Measurements from ENCODE around the gene SIX5.

Gene SIX5

DNA sequence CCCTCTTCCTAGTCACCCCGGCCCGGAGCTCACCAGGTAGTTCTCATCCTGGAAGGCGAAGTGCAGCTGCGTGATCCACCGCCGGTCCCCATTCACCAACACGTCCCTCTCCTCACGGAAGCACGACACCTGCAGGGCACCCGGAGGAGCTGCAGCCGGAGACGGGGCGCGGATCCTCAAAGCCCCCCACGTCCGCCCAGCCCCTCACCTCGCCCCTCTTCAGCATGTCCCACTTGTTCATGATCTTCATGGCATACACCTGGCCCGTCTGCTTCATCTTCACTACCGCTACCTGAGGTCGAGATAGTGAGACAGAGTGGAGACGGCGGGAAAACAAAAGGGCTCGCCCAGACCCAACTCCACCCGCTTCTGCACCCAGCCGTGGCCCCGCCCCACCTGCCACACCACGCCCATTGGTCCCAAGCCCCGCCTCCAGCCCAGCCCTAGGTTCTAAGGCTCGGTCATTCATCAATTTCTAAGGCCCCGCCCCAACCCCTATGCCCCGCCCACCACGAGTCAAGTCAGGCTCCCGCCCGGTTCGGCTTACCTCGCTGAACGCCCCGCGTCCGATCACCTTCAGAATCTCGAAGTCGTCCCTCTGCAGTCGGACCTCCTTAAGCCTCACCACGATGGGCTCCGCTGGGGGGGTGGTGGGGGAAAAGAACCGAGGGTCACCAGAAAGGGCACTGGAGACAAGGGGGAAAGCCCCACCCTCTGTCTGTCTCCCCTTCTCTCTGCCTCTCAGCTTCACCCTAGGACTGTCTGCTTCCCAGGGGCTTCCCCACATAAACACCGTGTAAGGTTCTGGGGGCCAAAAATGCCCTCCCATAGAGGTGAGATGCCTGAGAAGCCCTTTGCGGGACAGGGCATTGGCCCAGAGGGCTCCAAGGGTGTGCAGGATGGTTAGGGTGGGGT lies 10.4 kb upstream of the SIX5 start:
- no peak for FAIRE-seq
- no peak for DNase-seq (ENCODE audit: insufficient read length, low spot score)
- TF ChIP-seq, protein P1, sequence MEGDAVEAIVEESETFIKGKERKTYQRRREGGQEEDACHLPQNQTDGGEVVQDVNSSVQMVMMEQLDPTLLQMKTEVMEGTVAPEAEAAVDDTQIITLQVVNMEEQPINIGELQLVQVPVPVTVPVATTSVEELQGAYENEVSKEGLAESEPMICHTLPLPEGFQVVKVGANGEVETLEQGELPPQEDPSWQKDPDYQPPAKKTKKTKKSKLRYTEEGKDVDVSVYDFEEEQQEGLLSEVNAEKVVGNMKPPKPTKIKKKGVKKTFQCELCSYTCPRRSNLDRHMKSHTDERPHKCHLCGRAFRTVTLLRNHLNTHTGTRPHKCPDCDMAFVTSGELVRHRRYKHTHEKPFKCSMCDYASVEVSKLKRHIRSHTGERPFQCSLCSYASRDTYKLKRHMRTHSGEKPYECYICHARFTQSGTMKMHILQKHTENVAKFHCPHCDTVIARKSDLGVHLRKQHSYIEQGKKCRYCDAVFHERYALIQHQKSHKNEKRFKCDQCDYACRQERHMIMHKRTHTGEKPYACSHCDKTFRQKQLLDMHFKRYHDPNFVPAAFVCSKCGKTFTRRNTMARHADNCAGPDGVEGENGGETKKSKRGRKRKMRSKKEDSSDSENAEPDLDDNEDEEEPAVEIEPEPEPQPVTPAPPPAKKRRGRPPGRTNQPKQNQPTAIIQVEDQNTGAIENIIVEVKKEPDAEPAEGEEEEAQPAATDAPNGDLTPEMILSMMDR (IDR thresholded peaks at IDR 0.05; ENCODE audit: insufficient read depth, missing control alignments), result peak; percentile 68

DNA sequence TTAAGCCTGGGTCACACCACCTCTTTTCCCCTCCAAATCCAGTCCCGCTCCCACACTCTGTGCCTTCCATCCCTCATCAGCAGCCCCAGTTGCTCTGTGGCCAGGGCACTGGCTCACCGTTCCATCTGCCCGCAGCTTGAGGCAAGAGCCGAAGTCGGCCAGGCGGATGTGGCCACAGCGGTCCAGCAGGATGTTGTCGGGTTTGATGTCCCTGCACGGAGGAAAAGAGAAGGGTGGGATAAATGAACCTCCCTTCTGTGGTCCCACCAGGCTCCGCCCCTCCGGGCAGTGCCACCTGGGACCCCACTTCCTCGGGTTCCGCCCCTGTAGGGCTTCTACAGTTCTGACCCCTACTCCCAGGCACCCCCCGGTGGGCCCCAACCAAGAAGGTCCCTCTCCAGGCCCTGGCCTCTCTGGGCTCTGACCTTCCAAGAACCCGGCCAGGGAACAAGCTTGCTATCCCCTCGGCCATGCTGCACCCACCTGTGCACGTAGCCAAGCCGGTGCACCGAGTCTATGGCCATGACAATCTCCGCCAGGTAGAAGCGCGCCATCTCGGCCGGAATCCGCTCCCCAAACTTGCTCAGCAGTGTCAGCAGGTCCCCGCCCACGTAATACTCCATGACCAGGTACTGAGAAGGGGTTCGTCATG lies 9.1 kb upstream of the SIX5 start:
- DNase-seq (ENCODE audit: insufficient read length, low spot score), result no peak
- FAIRE-seq, result no peak
- TF ChIP-seq, protein P1 (IDR thresholded peaks at IDR 0.05; ENCODE audit: insufficient read depth, missing control alignments), result no peak

DNA sequence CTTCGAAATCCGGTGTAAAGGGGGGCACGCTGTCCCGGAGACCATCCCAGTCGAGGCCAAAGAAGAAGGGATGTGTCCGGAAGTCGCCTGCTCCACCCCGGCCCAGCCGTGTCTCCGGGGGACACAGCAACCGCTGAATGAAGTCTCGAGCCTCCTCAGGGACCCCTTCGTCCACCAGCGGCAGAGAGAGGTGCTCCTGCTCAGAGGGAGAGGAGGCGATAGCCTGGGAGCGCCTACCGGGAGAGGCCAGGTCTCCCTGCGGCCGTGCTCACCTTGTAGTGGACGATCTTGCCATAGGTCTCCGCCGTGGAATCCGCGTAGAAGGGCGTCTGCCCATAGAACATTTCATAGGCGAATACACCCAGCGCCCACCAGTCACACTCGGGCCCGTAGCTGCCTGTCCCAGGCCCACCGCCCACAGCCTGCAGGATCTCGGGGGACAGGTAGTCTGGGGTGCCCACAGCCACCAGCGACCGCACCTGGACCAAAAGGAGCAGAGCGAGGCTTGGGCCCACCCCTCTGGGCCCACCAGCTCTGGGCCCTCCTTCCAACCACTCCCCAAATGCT lies 8.4 kb upstream of the SIX5 start:
- TF ChIP-seq, protein P1 (IDR thresholded peaks at IDR 0.05; ENCODE audit: insufficient read depth, missing control alignments), result no peak
- FAIRE-seq, result no peak
- no peak for DNase-seq (ENCODE audit: insufficient read length, low spot score)

DNA sequence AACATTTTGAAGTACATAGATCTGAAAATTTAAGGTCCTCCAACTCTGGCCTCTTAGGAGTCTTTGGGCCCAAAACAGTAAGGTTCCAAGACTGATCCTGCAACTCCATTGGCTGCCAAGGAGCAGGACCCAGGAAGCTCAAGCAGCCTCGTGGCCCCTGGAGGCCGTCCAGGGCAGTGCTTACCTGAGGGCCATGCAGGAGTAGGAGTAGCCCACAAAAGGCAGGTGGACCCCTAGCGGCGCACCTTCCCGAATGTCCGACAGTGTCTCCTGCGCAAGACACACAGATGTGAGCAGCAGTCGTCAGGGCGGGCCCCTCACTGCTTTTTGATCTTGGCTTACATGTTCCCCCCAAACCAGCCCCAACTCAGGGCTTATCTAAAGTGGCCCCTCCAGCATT lies 5.7 kb upstream of the SIX5 start:
- TF ChIP-seq, protein P1 (IDR thresholded peaks at IDR 0.05; ENCODE audit: insufficient read depth, missing control alignments), result no peak
- DNase-seq (ENCODE audit: insufficient read length, low spot score) (no peak), FAIRE-seq (no peak)

DNA sequence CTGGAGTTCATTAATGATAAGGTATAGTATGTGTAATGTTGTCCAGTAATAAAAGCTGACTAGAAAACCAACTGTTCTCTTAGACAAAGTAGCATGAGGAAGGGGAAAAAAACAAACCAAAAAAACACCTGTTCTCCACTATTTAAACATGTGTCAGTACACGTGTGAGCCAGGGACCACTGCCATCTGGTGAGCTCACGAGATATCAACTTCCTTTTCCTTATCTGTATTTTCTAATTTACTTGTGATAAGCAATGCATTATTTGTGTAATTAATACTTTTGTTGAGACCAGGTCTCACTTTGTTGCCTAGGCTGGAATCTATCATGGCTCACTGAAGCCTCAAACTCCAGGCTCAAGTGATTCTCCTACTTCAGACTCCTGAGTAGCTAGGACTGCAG lies 4.3 kb upstream of the SIX5 start:
- DNase-seq (ENCODE audit: insufficient read length, low spot score) (no peak), FAIRE-seq (no peak)
- TF ChIP-seq, protein P1 (IDR thresholded peaks at IDR 0.05; ENCODE audit: insufficient read depth, missing control alignments), result no peak

DNA sequence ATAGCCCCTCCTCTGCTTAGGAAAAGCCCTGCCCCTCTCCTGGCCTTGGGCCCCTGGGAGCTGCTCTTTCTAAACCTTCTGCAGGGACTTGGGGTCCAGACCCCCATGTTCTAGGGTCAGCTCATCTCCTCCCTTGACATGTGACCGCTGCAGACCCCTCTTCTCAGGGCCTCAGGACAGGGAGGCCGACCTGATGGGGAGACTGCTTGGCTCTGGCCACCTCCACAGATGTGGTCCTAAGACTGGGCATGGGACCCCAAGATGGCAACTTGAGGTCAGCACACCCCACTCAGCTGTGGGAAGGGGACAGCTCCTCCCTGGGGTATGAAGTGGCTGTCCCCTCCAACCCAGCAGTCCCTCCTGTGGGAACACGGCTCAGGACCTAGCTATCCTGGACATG lies 3.9 kb upstream of the SIX5 start:
- DNase-seq (ENCODE audit: insufficient read length, low spot score), result no peak
- TF ChIP-seq, protein P1 (IDR thresholded peaks at IDR 0.05; ENCODE audit: insufficient read depth, missing control alignments), result no peak
- FAIRE-seq, result no peak
